GM18498 (cell line): ENCODE data around the gene TAF11L5.
"Not testable (repeated sequence)": the region's sequence is repeated elsewhere in the genome, so short reads cannot be mapped to it uniquely, and the experiment has no call there.

Source experiments
- ATAC-seq: cut with Tn5 transposase; IDR thresholded peaks from one replicate; pipeline ENCODE4 v1.9.1; 2021; ENCODE audit warnings: mild to moderate bottlenecking, moderate library complexity; ENCODE audit not compliant: unreplicated experiment

The TAF11L5 gene

DNA sequence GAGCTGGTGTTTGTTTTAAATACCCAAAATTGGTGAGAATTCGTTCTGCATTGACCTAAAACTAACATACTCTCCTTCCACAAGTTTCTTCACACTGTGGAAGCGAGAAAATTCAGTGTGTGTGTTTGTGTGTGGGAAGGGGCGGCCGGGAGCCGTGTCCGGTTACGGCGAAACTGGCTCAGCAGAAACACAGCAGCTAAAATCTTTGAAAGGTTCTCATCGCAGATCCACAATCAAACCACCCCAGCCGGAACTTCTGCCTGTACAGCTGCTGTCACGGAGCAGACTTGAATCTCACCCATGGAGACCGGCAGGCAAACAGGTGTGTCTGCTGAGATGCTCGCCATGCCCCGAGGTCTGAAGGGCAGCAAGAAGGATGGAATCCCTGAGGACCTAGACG lies at the start of gene TAF11L5:
TAF11L5 (plus strand) TSS at position 301 of the 400 bp plus-strand sequence.
- not testable (repeated sequence) for ATAC-seq

DNA sequence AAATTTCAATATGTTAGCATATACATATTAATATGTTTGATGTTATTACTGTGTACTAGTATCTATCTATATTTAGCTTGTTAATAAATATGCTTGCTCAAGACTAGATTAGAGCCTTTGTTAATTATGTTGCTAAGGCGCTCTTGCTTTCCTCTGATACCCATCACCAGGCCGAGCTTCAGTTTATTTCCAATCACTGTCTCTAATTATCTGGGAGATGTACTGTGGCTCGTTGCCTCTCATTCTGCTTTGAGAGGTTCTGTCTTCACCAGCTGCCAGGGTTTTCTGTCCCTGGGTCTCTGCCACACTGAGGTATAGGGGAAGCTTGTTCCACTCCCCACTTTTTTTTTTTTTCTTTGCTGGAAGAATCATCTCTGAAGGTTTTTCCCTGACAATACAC lies 48.0 kb upstream of the TAF11L5 start:
- no peak for ATAC-seq

DNA sequence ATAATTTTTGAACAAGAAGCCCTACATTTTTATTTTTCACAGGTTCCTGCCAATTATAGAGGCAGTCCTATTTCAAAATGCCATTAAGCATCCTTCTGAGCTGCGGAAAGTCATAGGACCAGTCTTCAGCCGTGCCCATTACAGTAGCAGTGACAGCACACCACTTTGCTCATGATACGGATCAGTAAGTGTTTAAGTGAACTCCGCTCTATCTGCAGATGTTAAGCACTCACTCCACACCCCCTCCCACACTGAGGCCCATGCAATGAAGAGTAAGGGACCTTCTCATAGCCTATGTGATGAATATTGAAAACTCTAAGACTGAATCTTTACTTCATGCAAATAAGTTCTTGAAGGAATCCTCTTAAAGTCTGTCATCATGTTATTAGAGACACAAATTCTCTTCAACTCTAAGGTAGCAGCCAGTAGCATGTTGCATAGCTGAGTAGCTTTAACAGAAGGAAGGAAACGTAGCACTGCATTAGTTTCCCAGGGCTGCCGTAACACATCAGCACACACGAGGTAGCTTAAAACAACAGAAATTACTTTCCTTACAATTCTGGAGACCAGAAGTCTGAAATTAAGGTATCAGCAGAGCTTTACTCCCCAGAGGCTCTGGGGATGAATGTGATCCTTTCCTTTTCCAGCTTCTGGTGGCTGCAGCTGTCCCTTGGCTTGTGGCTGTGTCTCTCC lies 47.3 kb upstream of the TAF11L5 start:
- ATAC-seq: no peak

GRCh38 chr5:17481378-17481777 lies 43.7 kb upstream of the TAF11L5 start:
- no peak for ATAC-seq

DNA sequence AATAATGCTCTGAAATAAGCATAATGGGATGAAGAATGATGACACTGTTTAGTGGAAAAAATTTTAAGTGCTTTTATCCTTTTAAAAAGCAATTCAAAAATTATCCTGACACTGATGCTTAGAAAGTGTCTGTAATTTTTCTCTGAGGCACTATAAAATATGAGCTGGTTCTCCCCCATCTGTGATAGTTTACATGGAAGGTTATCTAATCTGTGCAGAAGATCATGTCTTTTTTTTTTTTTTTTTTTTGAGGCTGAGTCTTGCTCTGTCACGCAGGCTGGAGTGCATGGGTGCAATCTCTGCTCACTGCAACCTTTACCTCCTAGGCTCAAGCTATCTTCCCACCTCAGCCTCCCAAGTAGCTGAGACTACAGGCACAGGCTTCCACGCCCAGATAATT lies 42.2 kb upstream of the TAF11L5 start:
- no peak for ATAC-seq

DNA sequence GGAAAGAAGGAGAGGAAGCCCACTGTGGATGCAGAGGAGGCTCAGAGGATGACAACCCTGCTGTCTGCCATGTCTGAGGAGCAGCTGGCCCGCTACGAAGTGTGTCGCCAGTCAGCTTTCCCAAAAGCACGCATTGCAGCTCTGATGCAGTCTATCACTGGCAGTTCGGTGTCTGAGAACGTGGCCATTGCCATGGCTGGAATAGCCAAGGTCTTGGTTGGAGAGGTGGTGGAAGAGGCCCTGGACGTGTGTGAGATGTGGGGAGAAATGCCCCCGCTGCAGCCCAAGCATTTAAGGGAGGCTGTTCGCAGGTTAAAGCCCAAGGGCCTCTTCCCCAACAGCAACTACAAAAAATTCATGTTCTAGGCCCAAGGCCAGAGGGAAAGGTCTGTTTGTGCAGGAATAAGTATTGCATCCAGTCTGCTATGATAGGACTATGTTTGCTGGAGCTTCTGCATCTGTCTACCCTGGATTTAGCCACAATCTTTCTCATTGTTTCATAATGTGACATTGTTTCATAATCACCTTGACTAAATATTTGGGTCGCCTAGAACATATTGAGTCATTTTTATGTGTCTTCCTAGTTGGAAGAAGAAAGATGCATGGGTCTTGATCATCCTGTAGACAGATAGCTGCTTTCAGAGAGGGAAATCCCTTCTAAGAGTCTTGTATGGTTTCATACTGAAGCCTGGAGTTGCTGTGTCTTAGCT lies 38.4 kb upstream of the TAF11L5 start:
- ATAC-seq: not testable (repeated sequence)

GRCh38 chr5:17487174-17487512 lies 37.9 kb upstream of the TAF11L5 start:
- ATAC-seq: no peak

DNA sequence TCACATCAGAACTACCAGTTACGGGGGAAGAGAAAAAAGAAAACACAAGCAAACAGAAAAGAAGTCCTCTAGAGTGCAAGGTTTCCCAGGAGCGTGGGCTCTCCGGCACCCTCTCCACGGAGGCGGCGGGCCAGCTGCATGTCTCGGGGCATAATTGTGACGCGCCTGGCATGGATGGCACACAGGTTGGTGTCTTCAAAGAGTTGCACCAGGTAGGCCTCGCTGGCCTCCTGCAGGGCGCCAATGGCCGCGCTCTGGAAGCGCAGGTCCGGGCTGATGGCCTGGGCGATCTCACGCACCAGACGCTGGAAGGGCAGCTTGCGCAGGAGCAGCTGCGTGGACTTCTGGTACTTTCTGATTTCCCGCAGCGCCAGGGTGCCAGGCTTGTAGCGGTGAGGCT lies 33.8 kb upstream of the TAF11L5 start:
- ATAC-seq: not testable (repeated sequence)

- ATAC-seq: no peak
These were observed 32.3 kb upstream of the TAF11L5 start for GRCh38 chr5:17492770-17493169.

- no peak for ATAC-seq
These were observed 27.6 kb upstream of the TAF11L5 start for GRCh38 chr5:17497446-17497845.

- not testable (repeated sequence) for ATAC-seq
These were observed 27.1 kb upstream of the TAF11L5 start, which contains the start of gene TAF11L2 for GRCh38 chr5:17497931-17498330. Gene TAF11L2, plus strand, starts transcription at chr5:17498231.

GRCh38 chr5:17511775-17512325 lies 13.2 kb upstream of the TAF11L5 start:
- ATAC-seq: no peak

GRCh38 chr5:17517526-17517925 lies 7.5 kb upstream of the TAF11L5 start:
- ATAC-seq: not testable (repeated sequence)

DNA sequence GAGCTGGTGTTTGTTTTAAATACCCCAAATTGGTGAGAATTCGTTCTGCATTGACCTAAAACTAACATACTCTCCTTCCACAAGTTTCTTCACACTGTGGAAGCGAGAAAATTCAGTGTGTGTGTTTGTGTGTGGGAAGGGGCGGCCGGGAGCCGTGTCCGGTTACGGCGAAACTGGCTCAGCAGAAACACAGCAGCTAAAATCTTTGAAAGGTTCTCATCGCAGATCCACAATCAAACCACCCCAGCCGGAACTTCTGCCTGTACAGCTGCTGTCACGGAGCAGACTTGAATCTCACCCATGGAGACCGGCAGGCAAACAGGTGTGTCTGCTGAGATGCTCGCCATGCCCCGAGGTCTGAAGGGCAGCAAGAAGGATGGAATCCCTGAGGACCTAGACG lies 7.0 kb upstream of the TAF11L5 start, which contains the start of gene TAF11L3:
TAF11L3 (plus strand) TSS at position 301 of the 400 bp plus-strand sequence.
- not testable (repeated sequence) for ATAC-seq

- ATAC-seq: not testable (repeated sequence)
These were observed 5.5 kb upstream of the TAF11L5 start for GRCh38 chr5:17519508-17519907.

- ATAC-seq: not testable (repeated sequence)
These were observed 3.5 kb upstream of the TAF11L5 start, which contains the start of gene TAF11L4 for GRCh38 chr5:17521501-17521900. Gene TAF11L4, plus strand, starts transcription at chr5:17521801.

GRCh38 chr5:17526504-17526903 lies 1.5 kb downstream of the TAF11L5 start:
- ATAC-seq: not testable (repeated sequence)

DNA sequence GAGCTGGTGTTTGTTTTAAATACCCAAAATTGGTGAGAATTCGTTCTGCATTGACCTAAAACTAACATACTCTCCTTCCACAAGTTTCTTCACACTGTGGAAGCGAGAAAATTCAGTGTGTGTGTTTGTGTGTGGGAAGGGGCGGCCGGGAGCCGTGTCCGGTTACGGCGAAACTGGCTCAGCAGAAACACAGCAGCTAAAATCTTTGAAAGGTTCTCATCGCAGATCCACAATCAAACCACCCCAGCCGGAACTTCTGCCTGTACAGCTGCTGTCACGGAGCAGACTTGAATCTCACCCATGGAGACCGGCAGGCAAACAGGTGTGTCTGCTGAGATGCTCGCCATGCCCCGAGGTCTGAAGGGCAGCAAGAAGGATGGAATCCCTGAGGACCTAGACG lies 3.3 kb downstream of the TAF11L5 start, which contains the start of gene TAF11L6:
TAF11L6 (plus strand) TSS at position 301 of the 400 bp plus-strand sequence.
- not testable (repeated sequence) for ATAC-seq
